OCI-LY7 (cell line): ENCODE data around the gene KREMEN1.

Source experiments
- EZH2phosphoT487 ChIP-seq: fragments of 200-600 bp; sonication (generic); IDR thresholded peaks from 2 replicates; pipeline ENCODE4 v1.6.1; 2018; ENCODE audit warnings: low read depth, borderline replicate concordance, mild to moderate bottlenecking, mixed run types, antibody characterized with exemption, low read length, moderate library complexity, mixed read lengths
- TF ChIP-seq, protein P1 (sequence below): fragments of 200-600 bp; sonication (generic); conservative IDR thresholded peaks from 2 replicates; pipeline ENCODE4 v1.5.1; 2014; ENCODE audit warnings: mild to moderate bottlenecking, antibody characterized with exemption, low read length, moderate library complexity, mixed read lengths

DNA sequence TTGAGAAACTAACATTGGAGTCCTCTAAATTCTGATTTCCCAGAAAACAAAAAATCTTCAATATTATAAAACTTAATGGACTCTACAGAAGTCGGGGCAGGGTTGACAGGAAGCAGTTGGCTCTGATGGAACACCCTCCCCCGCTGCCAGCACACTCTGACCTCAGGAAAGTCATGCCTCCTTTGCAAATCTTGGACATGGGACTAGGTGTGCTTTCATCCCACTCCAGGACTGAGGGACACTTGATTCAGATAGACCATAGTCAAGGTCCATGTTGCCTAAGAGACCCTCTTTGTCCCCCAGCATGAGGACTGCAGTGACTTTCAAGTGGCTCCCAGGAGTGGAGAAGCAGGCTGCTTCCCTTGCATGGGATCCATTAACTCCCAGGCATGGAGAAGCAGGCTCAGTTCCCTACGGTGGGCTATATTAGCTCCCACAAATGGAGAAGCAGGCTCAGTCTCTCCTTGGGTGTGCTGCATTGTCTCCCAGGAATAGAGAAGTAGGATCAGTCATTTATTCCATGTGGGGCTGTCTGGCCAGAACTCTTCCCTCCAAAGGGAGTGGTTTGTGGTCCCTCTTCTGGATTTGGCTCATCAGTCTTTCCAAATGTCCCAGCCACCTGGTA, 49.6 kb upstream of the KREMEN1 start:
- TF ChIP-seq, protein P1, sequence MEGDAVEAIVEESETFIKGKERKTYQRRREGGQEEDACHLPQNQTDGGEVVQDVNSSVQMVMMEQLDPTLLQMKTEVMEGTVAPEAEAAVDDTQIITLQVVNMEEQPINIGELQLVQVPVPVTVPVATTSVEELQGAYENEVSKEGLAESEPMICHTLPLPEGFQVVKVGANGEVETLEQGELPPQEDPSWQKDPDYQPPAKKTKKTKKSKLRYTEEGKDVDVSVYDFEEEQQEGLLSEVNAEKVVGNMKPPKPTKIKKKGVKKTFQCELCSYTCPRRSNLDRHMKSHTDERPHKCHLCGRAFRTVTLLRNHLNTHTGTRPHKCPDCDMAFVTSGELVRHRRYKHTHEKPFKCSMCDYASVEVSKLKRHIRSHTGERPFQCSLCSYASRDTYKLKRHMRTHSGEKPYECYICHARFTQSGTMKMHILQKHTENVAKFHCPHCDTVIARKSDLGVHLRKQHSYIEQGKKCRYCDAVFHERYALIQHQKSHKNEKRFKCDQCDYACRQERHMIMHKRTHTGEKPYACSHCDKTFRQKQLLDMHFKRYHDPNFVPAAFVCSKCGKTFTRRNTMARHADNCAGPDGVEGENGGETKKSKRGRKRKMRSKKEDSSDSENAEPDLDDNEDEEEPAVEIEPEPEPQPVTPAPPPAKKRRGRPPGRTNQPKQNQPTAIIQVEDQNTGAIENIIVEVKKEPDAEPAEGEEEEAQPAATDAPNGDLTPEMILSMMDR, result no peak
- TF ChIP-seq EZH2phosphoT487, result no peak
